BLaER1 treated with 17β-estradiol and CSF1 and Interleukin-3, amounts not matched to agents 10 nM and 100 nM (cell line): ENCODE results near the gene SCAANT1.

Experiments
- H3K27ac ChIP-seq, 11 experiments: shearing (Covaris generic); formaldehyde crosslinking; 2 replicates each; pipeline ENCODE4 v1.8.1; 2022
- H3K27me3 ChIP-seq, 11 experiments: shearing (Covaris generic); formaldehyde crosslinking; 2 replicates each; pipeline ENCODE4 v1.8.1; 2022
- H3K36me3 ChIP-seq, 11 experiments: shearing (Covaris generic); formaldehyde crosslinking; 2 replicates each; pipeline ENCODE4 v1.8.1; 2022
- H3K4me1 ChIP-seq, 10 experiments: shearing (Covaris generic); formaldehyde crosslinking; 2 replicates each; pipeline ENCODE4 v1.8.1; 2022
- H3K4me2 ChIP-seq, 11 experiments: shearing (Covaris generic); formaldehyde crosslinking; 2 replicates each; pipeline ENCODE4 v1.8.1; 2022
- H3K4me3 ChIP-seq, 10 experiments: shearing (Covaris generic); formaldehyde crosslinking; 2 replicates each; pipeline ENCODE4 v1.8.1; 2022
- H3K9ac ChIP-seq, 11 experiments: shearing (Covaris generic); formaldehyde crosslinking; 2 replicates each; pipeline ENCODE4 v1.8.1; 2022
- H3K9me3 ChIP-seq, 11 experiments: shearing (Covaris generic); formaldehyde crosslinking; replicated peaks in 1 of 11; 2 replicates each; pipeline ENCODE4 v1.8.1; 2022
- H4K20me1 ChIP-seq, 11 experiments: shearing (Covaris generic); formaldehyde crosslinking; 2 replicates each; pipeline ENCODE4 v1.8.1; 2022
- Cebpa-rat ChIP-seq, 11 experiments: shearing (Covaris generic); IDR thresholded peaks; 2 replicates each; pipeline ENCODE4 v1.8.1; 2022

Gene SCAANT1

GRCh38 chr3:63911873-63912767 is at the start of gene SCAANT1:
Gene SCAANT1 (minus strand): TSS chr3:63912383.
- Histone ChIP-seq H3K27ac (peak within 1 kb of the TSS; percentile 83 to 97 (median 94)), H3K9me3 (no peaks in the 10 kb centered on the region)
- no peak for TF ChIP-seq Cebpa-rat (IDR thresholded peaks at IDR 0.05)

DNA sequence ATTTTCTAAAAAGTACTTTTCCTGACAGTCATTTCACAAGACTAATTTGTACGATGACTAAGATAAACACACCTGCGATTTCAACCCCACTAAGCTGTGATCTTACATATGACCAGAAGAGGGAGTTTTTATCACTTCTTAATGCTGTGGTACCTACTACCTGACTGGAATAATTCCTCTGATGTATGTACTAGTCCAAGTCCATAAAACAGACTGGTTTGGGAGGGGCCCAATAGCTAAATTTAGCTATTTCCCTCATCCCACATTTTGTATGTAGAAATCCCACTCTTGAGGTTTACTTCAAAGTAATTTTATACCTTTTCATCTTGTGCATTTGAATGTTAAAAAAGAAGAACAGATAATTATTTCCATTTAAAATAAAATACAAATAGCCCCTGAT is 49.7 kb upstream of the SCAANT1 start:
- Histone ChIP-seq H3K9ac (no peak overlapping the region), H3K27me3 (no peaks in the 10 kb centered on the region), H3K4me1 (peaks cover 38 to 46% (median 43%) of the 10 kb centered on the region in 10 experiments)

More at GRCh38 chr3:63911873-63912767, at the start of gene SCAANT1:
- Histone ChIP-seq H3K36me3 (peaks cover 23 to 38% (median 28%) of the 10 kb centered on the region in 11 experiments), H3K27me3 (no peaks in the 10 kb centered on the region), H4K20me1 (peaks cover 20 to 85% (median 58%) of the 10 kb centered on the region in 11 experiments; a peak in 18 of 22 replicates), H3K4me1 (peaks cover 37 to 52% (median 43%) of the 10 kb centered on the region in 10 experiments), H3K4me3 (peak within 1 kb of the TSS; percentile 77 to 93 (median 84)), H3K9ac (peak within 1 kb of the TSS; percentile 92 to 97 (median 94)), H3K4me2 (peak within 1 kb of the TSS; percentile 85 to 98 (median 96))

GRCh38 chr3:63960048-63960711 is 48.0 kb upstream of the SCAANT1 start:
- H3K4me1 ChIP-seq: peaks cover 21 to 29% (median 26%) of the 10 kb centered on the region in 10 experiments
- peak overlapping the region in 6 of 11 experiments; percentile 8 to 34 (median 26); a peak in 6 of 22 replicates for H3K27ac ChIP-seq
- TF ChIP-seq Cebpa-rat (IDR thresholded peaks at IDR 0.05): no peak
- peaks cover 19 to 53% (median 37%) of the 10 kb centered on the region in 11 experiments; a peak in 21 of 22 replicates for H3K36me3 ChIP-seq
- peak overlapping the region in 3 of 10 experiments; percentile 26 to 29 (median 29); a peak in 4 of 20 replicates for H3K4me3 ChIP-seq
- no peaks in the 10 kb centered on the region for H3K27me3 ChIP-seq
- H4K20me1 ChIP-seq: peaks cover 16 to 88% (median 64%) of the 10 kb centered on the region in 11 experiments; a peak in 19 of 22 replicates
- H3K4me2 ChIP-seq: peak overlapping the region; percentile 33 to 85 (median 63)
- H3K9me3 ChIP-seq: no peaks in the 10 kb centered on the region
- no peak overlapping the region; a peak in 2 of 22 replicates for H3K9ac ChIP-seq

More for the DNA sequence above, 49.7 kb upstream of the SCAANT1 start:
- Histone ChIP-seq H3K4me2 (no peak overlapping the region), H3K27ac (no peak overlapping the region), H3K36me3 (peaks cover 4 to 37% (median 21%) of the 10 kb centered on the region in 11 experiments; a peak in 15 of 22 replicates), H4K20me1 (peaks cover 11 to 89% (median 49%) of the 10 kb centered on the region in 11 experiments; a peak in 19 of 22 replicates), H3K4me3 (no peak overlapping the region), H3K9me3 (no peaks in the 10 kb centered on the region)
- no peak for TF ChIP-seq Cebpa-rat (IDR thresholded peaks at IDR 0.05)

DNA sequence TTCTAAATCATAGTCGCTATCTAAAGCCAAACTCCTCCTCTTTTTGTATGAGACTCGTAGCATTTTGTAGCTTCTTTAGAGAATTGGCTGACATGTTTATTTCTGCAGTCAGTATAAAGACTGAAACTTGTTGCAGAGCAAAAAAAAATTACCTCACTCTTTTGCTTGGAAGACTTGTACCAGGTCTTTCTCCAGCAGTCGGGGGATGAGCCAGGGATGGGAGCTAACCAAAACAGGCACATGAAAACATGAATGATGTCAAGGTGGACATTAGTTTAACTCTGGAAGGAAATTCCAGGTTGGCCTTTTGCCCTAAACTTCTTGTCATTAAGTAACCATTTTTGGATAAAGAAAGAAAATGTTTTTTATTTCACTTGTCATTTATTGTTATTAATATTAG is 47.0 kb upstream of the SCAANT1 start:
- no peak for TF ChIP-seq Cebpa-rat (IDR thresholded peaks at IDR 0.05)
- no peak overlapping the region for H3K4me2 ChIP-seq
- peaks cover 30 to 59% (median 44%) of the 10 kb centered on the region in 11 experiments for H3K36me3 ChIP-seq

DNA sequence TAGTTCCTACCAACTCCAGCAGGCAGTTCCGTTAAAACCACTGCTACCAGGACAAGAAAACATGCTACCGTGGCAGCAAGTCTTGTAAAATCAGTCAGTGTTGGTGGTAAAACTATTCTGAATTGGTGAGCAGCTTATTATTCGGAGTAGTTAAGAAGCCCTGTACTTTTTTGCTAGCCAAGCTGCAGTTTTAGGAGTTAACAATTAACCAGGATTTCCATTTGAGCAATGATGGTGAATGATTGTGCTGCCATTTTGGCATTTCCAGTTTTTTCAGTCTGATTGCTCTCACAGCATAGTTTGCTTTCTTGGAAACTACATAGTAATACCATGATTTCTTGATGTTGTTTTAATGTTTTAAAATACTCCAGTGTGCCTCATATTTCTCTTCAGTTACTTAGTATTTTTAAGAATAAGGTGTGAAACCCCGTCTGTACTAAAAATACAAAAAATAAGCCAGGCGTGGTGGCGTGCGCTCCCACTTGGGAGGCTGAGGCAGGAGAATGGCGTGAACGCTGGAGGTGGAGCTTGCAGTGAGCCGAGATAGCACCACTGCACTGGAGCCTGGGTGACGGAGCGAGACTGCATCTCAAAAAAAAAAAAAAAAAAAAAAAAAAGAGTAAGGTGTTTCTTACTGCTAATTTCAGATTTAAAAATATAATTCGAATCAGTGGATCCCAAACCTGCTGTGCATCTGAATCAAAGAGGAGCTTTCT is 43.8 kb upstream of the SCAANT1 start:
- no peak overlapping the region for H3K4me3 ChIP-seq
- peaks cover 24 to 85% (median 64%) of the 10 kb centered on the region in 11 experiments; a peak in 19 of 22 replicates for H4K20me1 ChIP-seq
- H3K27ac ChIP-seq: no peak overlapping the region
- H3K36me3 ChIP-seq: peaks cover 43 to 66% (median 52%) of the 10 kb centered on the region in 11 experiments
- H3K27me3 ChIP-seq: no peaks in the 10 kb centered on the region
- H3K4me2 ChIP-seq: no peak overlapping the region
- no peak for TF ChIP-seq Cebpa-rat (IDR thresholded peaks at IDR 0.05)
- no peaks in the 10 kb centered on the region for H3K9me3 ChIP-seq
- peaks cover 9 to 14% (median 13%) of the 10 kb centered on the region in 10 experiments; a peak in 18 of 20 replicates for H3K4me1 ChIP-seq
- no peak overlapping the region for H3K9ac ChIP-seq

More for the DNA sequence above, 47.0 kb upstream of the SCAANT1 start:
- H3K27me3 ChIP-seq: no peaks in the 10 kb centered on the region
- peaks cover 11 to 19% (median 16%) of the 10 kb centered on the region in 10 experiments for H3K4me1 ChIP-seq
- no peak overlapping the region for H3K4me3 ChIP-seq
- H3K9me3 ChIP-seq: no peaks in the 10 kb centered on the region
- H4K20me1 ChIP-seq: peaks cover 18 to 81% (median 59%) of the 10 kb centered on the region in 11 experiments; a peak in 19 of 22 replicates
- no peak overlapping the region for H3K27ac ChIP-seq
- H3K9ac ChIP-seq: peak overlapping the region in 1 of 11 experiments; percentile 19; a peak in 1 of 22 replicates

DNA sequence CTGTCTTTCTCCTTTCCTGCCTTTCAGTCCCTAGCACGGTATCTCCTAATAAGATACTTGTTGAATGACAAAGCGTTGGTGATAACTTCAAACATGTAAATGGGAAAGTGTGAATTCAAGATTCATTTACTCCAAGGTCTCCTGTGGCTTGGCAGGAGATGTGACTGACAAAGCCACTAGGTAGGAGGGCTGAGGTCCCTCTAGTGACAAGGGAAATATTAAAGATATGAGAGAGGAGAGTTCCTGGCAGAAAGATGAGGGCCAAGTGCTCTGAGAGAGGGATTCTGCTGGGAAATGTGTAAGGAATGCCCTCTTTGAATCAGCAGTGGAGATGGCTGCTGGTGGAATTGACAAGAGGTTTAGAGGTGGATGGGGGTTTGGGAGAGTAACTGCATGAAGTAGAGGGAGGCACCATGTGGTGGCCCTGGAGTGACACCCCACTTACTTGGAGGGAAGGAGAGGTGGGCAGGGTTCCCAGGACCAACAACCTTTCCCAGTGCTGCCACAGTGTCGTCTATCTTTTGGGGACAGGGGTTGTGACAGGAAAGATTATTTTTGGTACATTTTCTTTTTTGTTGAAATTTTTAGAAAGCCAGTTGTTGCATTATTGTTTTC is 43.0 kb upstream of the SCAANT1 start:
- Histone ChIP-seq H3K9ac (no peak overlapping the region), H3K9me3 (no peaks in the 10 kb centered on the region), H3K4me1 (peaks cover 3 to 6% (median 5%) of the 10 kb centered on the region in 10 experiments; a peak in 18 of 20 replicates), H3K27me3 (no peaks in the 10 kb centered on the region), H4K20me1 (peaks cover 23 to 85% (median 71%) of the 10 kb centered on the region in 11 experiments; a peak in 18 of 22 replicates), H3K4me3 (no peak overlapping the region), H3K4me2 (no peak overlapping the region), H3K36me3 (peaks cover 43 to 75% (median 53%) of the 10 kb centered on the region in 11 experiments), H3K27ac (no peak overlapping the region)
- TF ChIP-seq Cebpa-rat (IDR thresholded peaks at IDR 0.05): no peak

GRCh38 chr3:63954182-63954581 is 42.0 kb upstream of the SCAANT1 start:
- H3K27me3 ChIP-seq: no peaks in the 10 kb centered on the region
- no peak for TF ChIP-seq Cebpa-rat (IDR thresholded peaks at IDR 0.05)
- H3K9me3 ChIP-seq: no peaks in the 10 kb centered on the region
- no peak overlapping the region for H3K4me3 ChIP-seq
- no peaks in the 10 kb centered on the region for H3K4me1 ChIP-seq
- H3K27ac ChIP-seq: no peak overlapping the region
- H3K9ac ChIP-seq: no peak overlapping the region
- no peak overlapping the region for H3K4me2 ChIP-seq
- H4K20me1 ChIP-seq: peaks cover 22 to 85% (median 71%) of the 10 kb centered on the region in 11 experiments; a peak in 20 of 22 replicates
- peaks cover 49 to 82% (median 57%) of the 10 kb centered on the region in 11 experiments for H3K36me3 ChIP-seq

- Histone ChIP-seq H3K36me3 (peaks cover 50 to 91% (median 64%) of the 10 kb centered on the region in 11 experiments), H3K4me2 (no peak overlapping the region), H3K9me3 (no peaks in the 10 kb centered on the region), H4K20me1 (peaks cover 32 to 85% (median 71%) of the 10 kb centered on the region in 11 experiments; a peak in 20 of 22 replicates), H3K27me3 (no peaks in the 10 kb centered on the region), H3K4me1 (peaks cover 0 to 4% (median 0%) of the 10 kb centered on the region in 10 experiments; a peak in 2 of 20 replicates), H3K27ac (no peak overlapping the region), H3K9ac (no peak overlapping the region), H3K4me3 (no peak overlapping the region)
- TF ChIP-seq Cebpa-rat (IDR thresholded peaks at IDR 0.05): no peak
Measured at GRCh38 chr3:63952248-63952594, 40.0 kb upstream of the SCAANT1 start.
